GM21528 (cell line): ENCODE data around the gene LDLRAD2.
A peak's percentile ranks its signal among the peaks of the same experiment; 100 is the strongest.
"Not testable (repeated sequence)": the region's sequence is repeated elsewhere in the genome, so short reads cannot be mapped to it uniquely, and the experiment has no call there.

ENCODE experiments used
- ATAC-seq: cut with Tn5 transposase; IDR thresholded peaks from one replicate; pipeline ENCODE4 v1.9.1; 2021; ENCODE audit warnings: mild to moderate bottlenecking, moderate library complexity; ENCODE audit not compliant: unreplicated experiment, low FRiP score

The LDLRAD2 gene

GRCh38 chr1:21811875-21812305 is at the start of gene LDLRAD2:
Gene LDLRAD2 (plus strand): TSS chr1:21812265. CDS start chr1:21812452, 187 bp downstream.
- no peak for ATAC-seq

GRCh38 chr1:21763236-21763635 is 48.8 kb upstream of the LDLRAD2 start:
- ATAC-seq: no peak

GRCh38 chr1:21763694-21764419 is 48.2 kb upstream of the LDLRAD2 start:
- no peak for ATAC-seq

GRCh38 chr1:21764615-21765423 is 47.2 kb upstream of the LDLRAD2 start:
- ATAC-seq: no peak

GRCh38 chr1:21766210-21766609 is 45.9 kb upstream of the LDLRAD2 start:
- ATAC-seq: no peak

GRCh38 chr1:21767106-21767505 is 45.0 kb upstream of the LDLRAD2 start:
- ATAC-seq: not testable (repeated sequence)

GRCh38 chr1:21770201-21770600 is 41.9 kb upstream of the LDLRAD2 start:
- no peak for ATAC-seq

- ATAC-seq: not testable (repeated sequence)
Measured at GRCh38 chr1:21770602-21771001, 41.5 kb upstream of the LDLRAD2 start.

GRCh38 chr1:21771672-21772071 is 40.4 kb upstream of the LDLRAD2 start:
- not testable (repeated sequence) for ATAC-seq

- no peak for ATAC-seq
Measured at GRCh38 chr1:21773585-21773984, 38.5 kb upstream of the LDLRAD2 start.

- ATAC-seq: no peak
Measured at GRCh38 chr1:21774835-21775549, 37.1 kb upstream of the LDLRAD2 start.

GRCh38 chr1:21775550-21775914 is 36.5 kb upstream of the LDLRAD2 start:
- ATAC-seq: no peak

- ATAC-seq: no peak
Measured at GRCh38 chr1:21775985-21776562, 36.0 kb upstream of the LDLRAD2 start.

- not testable (repeated sequence) for ATAC-seq
Measured at GRCh38 chr1:21776925-21777324, 35.1 kb upstream of the LDLRAD2 start.

GRCh38 chr1:21778405-21778727 is 33.7 kb upstream of the LDLRAD2 start:
- no peak for ATAC-seq

- no peak for ATAC-seq
Measured at GRCh38 chr1:21779613-21780521, 32.2 kb upstream of the LDLRAD2 start.

- ATAC-seq: no peak
Measured at GRCh38 chr1:21781815-21782348, 30.2 kb upstream of the LDLRAD2 start.

- peak; percentile 27 for ATAC-seq
Measured at GRCh38 chr1:21782349-21782867, 29.7 kb upstream of the LDLRAD2 start.
